IMR-90 (cell line): ENCODE measurements around the gene ST14. TPM values are rescaled to one million over a fixed set of nuclear protein-coding genes. Genes with fewer than 3 reads are reported as not detected.

Experiments
- ATAC-seq: fragments of 200-7000 bp; cut with Tn5 transposase; 2 replicates; pipeline ENCODE4 v1.9.1; 2020; ENCODE audit warnings: low read depth, mild to moderate bottlenecking, moderate library complexity
- BruUV-seq: library from RNA; stranded (reverse); fragments of 400-500 nt; replicated peaks from 2 replicates; lab custom pipeline; 2021; lab: Mats Ljungman, UMichigan
- CTCF ChIA-PET: fragments of 300-600 bp; formaldehyde crosslinking; extraction: SDS; loops from one replicate; lab custom pipeline; 2021; ENCODE audit warnings: antibody characterized with exemption; lab: Yijun Ruan, JAX
- POLR2A ChIA-PET: fragments of 300-600 bp; sonication (Branson Sonifier 250); formaldehyde crosslinking; loops from one replicate; lab custom pipeline; 2022; ENCODE audit warnings: antibody characterized with exemption; ENCODE audit not compliant: unreplicated experiment; lab: Charles Lee
- DNase-seq: peaks from one replicate; pipeline ENCODE4 v3.0.0; 2013
- H2AFZ ChIP-seq: replicated peaks from 2 replicates; pipeline ENCODE3; 2013; ENCODE audit warnings: low read length, mild to moderate bottlenecking; ENCODE audit not compliant: poor library complexity
- H2AK5ac ChIP-seq: 2 replicates; pipeline ENCODE4 v1.6.1; 2013; ENCODE audit warnings: low read depth, low read length, inconsistent platforms
- H2AK9ac ChIP-seq: replicated peaks from 2 replicates; pipeline ENCODE3; 2013; ENCODE audit warnings: mild to moderate bottlenecking, low read depth, low read length, moderate library complexity; ENCODE audit not compliant: poor library complexity
- H2BK120ac ChIP-seq: 2 replicates; pipeline ENCODE4 v1.6.1; 2013; ENCODE audit warnings: low read depth, low read length, inconsistent platforms
- H2BK15ac ChIP-seq: 3 replicates; pipeline ENCODE4 v1.6.1; 2013; ENCODE audit warnings: low read depth, low read length, inconsistent platforms
- H2BK20ac ChIP-seq: 2 replicates; pipeline ENCODE4 v1.6.1; 2013; ENCODE audit warnings: low read depth, mild to moderate bottlenecking, inconsistent platforms, low read length, moderate library complexity
- H2BK5ac ChIP-seq: 2 replicates; pipeline ENCODE4 v1.6.1; 2013; ENCODE audit warnings: mild to moderate bottlenecking, low read depth, low read length, inconsistent platforms; ENCODE audit not compliant: poor library complexity, severe bottlenecking
- H3K14ac ChIP-seq: replicated peaks from 2 replicates; pipeline ENCODE4 v1.6.1; 2013; ENCODE audit warnings: low read depth, low read length, inconsistent platforms
- H3K18ac ChIP-seq: 2 replicates; pipeline ENCODE4 v1.6.1; 2013; ENCODE audit warnings: low read depth, low read length, control low read depth
- H3K23ac ChIP-seq: 2 replicates; pipeline ENCODE4 v1.6.1; 2013; ENCODE audit warnings: low read depth, low read length, inconsistent platforms
- H3K27ac ChIP-seq: 2 replicates; pipeline ENCODE4 v1.5.1; 2013; ENCODE audit warnings: mild to moderate bottlenecking, control low read depth, low read length; ENCODE audit not compliant: insufficient read depth
- H3K27me3 ChIP-seq: 2 replicates; pipeline ENCODE4 v1.6.1; 2013; ENCODE audit warnings: low read length; ENCODE audit not compliant: control insufficient read depth, insufficient read depth
- H3K36me3 ChIP-seq: 2 replicates; pipeline ENCODE4 v1.6.1; 2013; ENCODE audit warnings: low read length, mixed read lengths; ENCODE audit not compliant: control insufficient read depth, insufficient read depth
- H3K4ac ChIP-seq: 2 replicates; pipeline ENCODE4 v1.6.1; 2013; ENCODE audit warnings: low read depth, low read length, inconsistent platforms
- H3K4me1 ChIP-seq: 2 replicates; pipeline ENCODE4 v1.6.1; 2013; ENCODE audit warnings: low read length, mixed read lengths; ENCODE audit not compliant: control insufficient read depth, insufficient read depth
- H3K4me2 ChIP-seq: 2 replicates; pipeline ENCODE4 v1.6.1; 2013; ENCODE audit warnings: low read depth, mild to moderate bottlenecking, control low read depth, low read length, moderate library complexity
- H3K4me3 ChIP-seq: 2 replicates; pipeline ENCODE4 v1.5.1; 2013; ENCODE audit warnings: low read depth, mild to moderate bottlenecking, control low read depth, low read length, moderate library complexity; ENCODE audit not compliant: insufficient read depth
- H3K56ac ChIP-seq: 2 replicates; pipeline ENCODE4 v1.6.1; 2013; ENCODE audit warnings: low read length, inconsistent platforms; ENCODE audit not compliant: insufficient read depth; ENCODE audit errors: extremely low read depth
- H3K79me1 ChIP-seq, 2 experiments: 2 replicates each; pipeline ENCODE4 v1.6.1; 2013; ENCODE audit warnings: low read length in 2 of 2, inconsistent platforms in 1 of 2, low read depth in 1 of 2
- H3K9ac ChIP-seq: 2 replicates; pipeline ENCODE4 v1.6.1; 2013; ENCODE audit warnings: low read depth, low read length, control low read depth
- H3K9me1 ChIP-seq: 2 replicates; pipeline ENCODE4 v1.6.1; 2013; ENCODE audit warnings: low read length, inconsistent platforms; ENCODE audit not compliant: insufficient read depth
- H3K9me3 ChIP-seq: 2 replicates; pipeline ENCODE4 v1.6.1; 2013; ENCODE audit warnings: low read length; ENCODE audit not compliant: control insufficient read depth, insufficient read depth
- H4K20me1 ChIP-seq: 2 replicates; pipeline ENCODE4 v1.6.1; 2013; ENCODE audit warnings: low read length, inconsistent platforms; ENCODE audit not compliant: insufficient read depth
- H4K5ac ChIP-seq: 2 replicates; pipeline ENCODE4 v1.6.1; 2013; ENCODE audit warnings: mild to moderate bottlenecking, low read depth, low read length, control low read depth
- H4K8ac ChIP-seq, 2 experiments: 2 replicates each; pipeline ENCODE4 v1.6.1; 2013; ENCODE audit warnings: low read depth in 2 of 2, low read length in 2 of 2, control low read depth in 1 of 2, inconsistent platforms in 1 of 2
- H4K91ac ChIP-seq: 2 replicates; pipeline ENCODE4 v1.6.1; 2013; ENCODE audit warnings: low read depth, low read length, inconsistent platforms; ENCODE audit not compliant: insufficient read depth
- BHLHE40 ChIP-seq: fragments of 150-350 bp; IDR thresholded peaks from 2 replicates; pipeline ENCODE4 v1.6.1; 2016; ENCODE audit warnings: mild to moderate bottlenecking, low read depth, low read length
- CEBPB ChIP-seq: IDR thresholded peaks from 2 replicates; pipeline ENCODE4 v1.6.1; 2012; ENCODE audit warnings: low read depth, low read length, improper control_type of control experiment
- CHD1 ChIP-seq: IDR thresholded peaks from 2 replicates; pipeline ENCODE4 v1.6.1; 2012; ENCODE audit warnings: low read depth, low read length, improper control_type of control experiment
- ELK1 ChIP-seq: fragments of 150-350 bp; IDR thresholded peaks from 2 replicates; pipeline ENCODE4 v1.6.1; 2016; ENCODE audit warnings: low read depth, mild to moderate bottlenecking, low read length, moderate library complexity, borderline replicate concordance
- FOS ChIP-seq: fragments of 150-350 bp; IDR thresholded peaks from 2 replicates; pipeline ENCODE4 v1.6.1; 2016; ENCODE audit warnings: low read depth, low read length
- MAFK ChIP-seq: IDR thresholded peaks from 2 replicates; pipeline ENCODE4 v1.6.1; 2012; ENCODE audit warnings: low read depth, low read length, improper control_type of control experiment
- MAZ ChIP-seq: IDR thresholded peaks from 2 replicates; pipeline ENCODE4 v1.6.1; 2012; ENCODE audit warnings: low read depth, mild to moderate bottlenecking, low read length, improper control_type of control experiment, moderate library complexity, borderline replicate concordance
- MXI1 ChIP-seq: IDR thresholded peaks from 2 replicates; pipeline ENCODE4 v1.6.1; 2012; ENCODE audit warnings: low read depth, mild to moderate bottlenecking, low read length, moderate library complexity, borderline replicate concordance
- NFE2L2 ChIP-seq: fragments of 150-350 bp; IDR thresholded peaks from 2 replicates; pipeline ENCODE4 v1.6.1; 2016; ENCODE audit warnings: low read depth, mild to moderate bottlenecking, low read length
- POLR2A ChIP-seq: IDR thresholded peaks from 2 replicates; pipeline ENCODE4 v1.6.1; 2012; ENCODE audit warnings: mild to moderate bottlenecking, low read depth, low read length
- RAD21 ChIP-seq: IDR thresholded peaks from 2 replicates; pipeline ENCODE4 v1.6.1; 2012; ENCODE audit warnings: low read length, improper control_type of control experiment
- RCOR1 ChIP-seq: IDR thresholded peaks from 2 replicates; pipeline ENCODE4 v1.6.1; 2012; ENCODE audit warnings: mild to moderate bottlenecking, low read length, improper control_type of control experiment; ENCODE audit not compliant: insufficient replicate concordance
- RFX5 ChIP-seq: IDR thresholded peaks from 2 replicates; pipeline ENCODE4 v1.8.0; 2012; ENCODE audit warnings: low read depth, mild to moderate bottlenecking, low read length, moderate library complexity
- SMC3 ChIP-seq: fragments of 150-350 bp; IDR thresholded peaks from 2 replicates; pipeline ENCODE4 v1.6.1; 2016; ENCODE audit warnings: low read depth, mild to moderate bottlenecking, antibody characterized with exemption, low read length, moderate library complexity
- WGBS, 2 experiments: methylation state at CpG; one replicate each; pipeline versions ENCODE4 v1.1.5 to v1.1.7; 2013; ENCODE audit warnings: missing lambda C conversion rate in 2 of 2; ENCODE audit not compliant: insufficient read length in 1 of 2; ENCODE audit errors: extremely low coverage in 2 of 2; 5-methylcytosine and 5-hydroxymethylcytosine counted together
- dilution Hi-C: fragments of 300-500 bp; cut with HindIII; formaldehyde crosslinking; loops from one replicate; pipeline ENCODE4 v1.14.3; 2018; ENCODE audit warnings: low sequenced_read_pairs; ENCODE audit not compliant: unreplicated experiment
- in situ Hi-C: fragments of 300-500 bp; cut with MboI; formaldehyde crosslinking; loops from 3 replicates; pipeline ENCODE4 v1.14.3; 2019; ENCODE audit warnings: low sequenced_read_pairs, inconsistent platforms, mixed read lengths
- intact Hi-C: fragments of 100-400 bp; cut with micrococcal nuclease; formaldehyde crosslinking; loops from 2 replicates; pipeline ENCODE4 v1.10.0; 2022
- polyA plus RNA-seq, 3 experiments: library from polyadenylated mRNA; depleted of rRNA; stranded (reverse); fragments of >200 nt; gene quantifications; 2 replicates each; pipeline ENCODE4 v1.2.3, GENCODE V29; 2012; ENCODE audit warnings: low replicate concordance in 1 of 3
- total RNA-seq: library from RNA; depleted of rRNA; stranded (reverse); fragments of >200 nt; gene quantifications from 2 replicates; pipeline ENCODE4 v1.2.3, GENCODE V29; 2012
- TF ChIP-seq, protein P1 (sequence below): conservative IDR thresholded peaks from 2 replicates; pipeline ENCODE4 v1.5.1; 2012; ENCODE audit warnings: mild to moderate bottlenecking, low read depth, low read length, improper control_type of control experiment
- TF ChIP-seq, protein P2 (sequence below): fragments of 150-350 bp; IDR thresholded peaks from 2 replicates; pipeline ENCODE4 v1.6.1; 2017; ENCODE audit warnings: mild to moderate bottlenecking, antibody characterized with exemption, low read length, low read depth

Gene ST14
- total and polyA plus RNA-seq, 2 of the 4 experiments (the other 2 are of a cell fraction), result not detected

DNA sequence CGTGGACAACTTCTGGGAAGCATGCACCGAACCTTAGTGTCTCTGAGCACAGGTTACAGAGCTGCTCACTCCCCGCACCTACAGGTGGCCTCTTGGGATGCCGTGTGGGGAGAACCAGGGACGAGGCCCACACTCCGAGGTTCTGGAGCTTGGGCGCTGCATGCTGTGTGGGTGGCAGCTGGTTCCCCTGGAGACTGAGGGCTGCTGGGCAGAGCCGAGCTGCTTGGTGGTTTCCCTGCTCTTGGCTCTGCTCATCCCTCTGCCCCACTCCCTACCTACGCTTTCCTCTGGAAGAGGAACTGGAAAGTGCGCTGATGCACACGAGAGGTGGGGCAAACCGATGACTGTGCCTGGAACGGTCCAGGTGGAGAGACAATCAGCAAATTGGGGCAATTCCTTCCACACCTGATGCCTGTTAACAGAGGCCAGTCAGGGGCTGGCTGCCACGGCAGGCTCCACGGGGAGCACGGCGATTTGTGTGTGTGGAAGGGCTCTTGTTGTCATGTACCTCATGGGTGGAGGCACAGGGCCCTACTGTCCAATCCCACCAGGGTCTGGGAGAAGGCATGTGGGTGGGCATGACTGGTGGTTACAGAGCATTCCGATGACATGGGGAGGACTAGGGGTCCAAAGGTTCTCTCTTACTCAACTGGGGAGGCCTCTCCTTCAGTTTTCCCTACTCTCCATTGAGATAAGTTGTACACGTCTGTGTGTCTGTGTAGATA, 60.9 kb downstream of the ST14 start:
- CTCF ChIA-PET, result no interaction called here
- no peak for ATAC-seq
- no peak overlapping the region for H2BK15ac ChIP-seq

More for the DNA sequence above, 60.9 kb downstream of the ST14 start:
- H2BK5ac ChIP-seq, result no peak overlapping the region
- H4K5ac ChIP-seq, result no peak overlapping the region
- H4K91ac ChIP-seq, result no peak overlapping the region
- no peak overlapping the region for H4K8ac ChIP-seq
- H2AFZ ChIP-seq, result no peak overlapping the region
- H3K23ac ChIP-seq, result no peak overlapping the region
- no peak overlapping the region for H2BK120ac ChIP-seq
- H3K27me3 ChIP-seq, result peaks cover 16% of the 10 kb centered on the region
- dilution Hi-C loops, result no loop called here
- H4K20me1 ChIP-seq, result no peaks in the 10 kb centered on the region
- no peak overlapping the region for H3K18ac ChIP-seq
- H3K14ac ChIP-seq, result no peak overlapping the region
- in situ Hi-C loops, result loop anchor here (25.0 kb wide), 1 partner anchor 167 kb away; no protein-coding TSS in a partner anchor
- H2AK5ac ChIP-seq, result no peak overlapping the region
- H3K36me3 ChIP-seq, result no peaks in the 10 kb centered on the region
- H3K4ac ChIP-seq, result no peak overlapping the region
- no peaks in the 10 kb centered on the region for H3K79me1 ChIP-seq
- TF ChIP-seq ELK1 (no peak), MXI1 (no peak), POLR2A (no peak), RAD21 (no peak), CHD1 (no peak), CEBPB (no peak), RFX5 (no peak), MAZ (no peak), FOS (no peak), RCOR1 (no peak), MAFK (no peak), SMC3 (no peak), NFE2L2 (no peak), BHLHE40 (no peak)
- TF ChIP-seq, protein P1, sequence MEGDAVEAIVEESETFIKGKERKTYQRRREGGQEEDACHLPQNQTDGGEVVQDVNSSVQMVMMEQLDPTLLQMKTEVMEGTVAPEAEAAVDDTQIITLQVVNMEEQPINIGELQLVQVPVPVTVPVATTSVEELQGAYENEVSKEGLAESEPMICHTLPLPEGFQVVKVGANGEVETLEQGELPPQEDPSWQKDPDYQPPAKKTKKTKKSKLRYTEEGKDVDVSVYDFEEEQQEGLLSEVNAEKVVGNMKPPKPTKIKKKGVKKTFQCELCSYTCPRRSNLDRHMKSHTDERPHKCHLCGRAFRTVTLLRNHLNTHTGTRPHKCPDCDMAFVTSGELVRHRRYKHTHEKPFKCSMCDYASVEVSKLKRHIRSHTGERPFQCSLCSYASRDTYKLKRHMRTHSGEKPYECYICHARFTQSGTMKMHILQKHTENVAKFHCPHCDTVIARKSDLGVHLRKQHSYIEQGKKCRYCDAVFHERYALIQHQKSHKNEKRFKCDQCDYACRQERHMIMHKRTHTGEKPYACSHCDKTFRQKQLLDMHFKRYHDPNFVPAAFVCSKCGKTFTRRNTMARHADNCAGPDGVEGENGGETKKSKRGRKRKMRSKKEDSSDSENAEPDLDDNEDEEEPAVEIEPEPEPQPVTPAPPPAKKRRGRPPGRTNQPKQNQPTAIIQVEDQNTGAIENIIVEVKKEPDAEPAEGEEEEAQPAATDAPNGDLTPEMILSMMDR, result no peak
- TF ChIP-seq, protein P2, sequence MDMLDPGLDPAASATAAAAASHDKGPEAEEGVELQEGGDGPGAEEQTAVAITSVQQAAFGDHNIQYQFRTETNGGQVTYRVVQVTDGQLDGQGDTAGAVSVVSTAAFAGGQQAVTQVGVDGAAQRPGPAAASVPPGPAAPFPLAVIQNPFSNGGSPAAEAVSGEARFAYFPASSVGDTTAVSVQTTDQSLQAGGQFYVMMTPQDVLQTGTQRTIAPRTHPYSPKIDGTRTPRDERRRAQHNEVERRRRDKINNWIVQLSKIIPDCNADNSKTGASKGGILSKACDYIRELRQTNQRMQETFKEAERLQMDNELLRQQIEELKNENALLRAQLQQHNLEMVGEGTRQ, result no peak
- H3K4me3 ChIP-seq, result no peak overlapping the region
- no peak overlapping the region for H2BK20ac ChIP-seq
- no peak for DNase-seq
- no TSS peak for BruUV-seq
- H2AK9ac ChIP-seq, result no peak overlapping the region
- no peaks in the 10 kb centered on the region for H3K9me3 ChIP-seq
- H3K4me1 ChIP-seq, result no peaks in the 10 kb centered on the region
- POLR2A ChIA-PET, result no interaction called here
- no peak overlapping the region for H3K56ac ChIP-seq
- intact Hi-C loops, result no loop called here
- no peak overlapping the region for H3K9ac ChIP-seq
- H3K9me1 ChIP-seq, result no peaks in the 10 kb centered on the region
- 82% methylated on average over 3 of the region's 19 CpGs; no CpG with 5 or more reads in 1 of the 2 experiments for WGBS, 2 experiments
- H3K27ac ChIP-seq, result no peak overlapping the region
- H3K4me2 ChIP-seq, result no peak overlapping the region
